Skeletal muscle tissue (tissue), 4 donors: ENCODE results near the gene ASCC3. TPM values are rescaled to one million over a fixed set of nuclear protein-coding genes. Genes with fewer than 3 reads are reported as not detected.
"Not testable (repeated sequence)": the region's sequence is repeated elsewhere in the genome, so short reads cannot be mapped to it uniquely, and the experiment has no call there.

Source experiments
- H3K27ac ChIP-seq: one replicate; pipeline ENCODE4 v1.7.0; 2013; ENCODE audit warnings: mild to moderate bottlenecking, low read depth, low read length, inconsistent platforms
- H3K27me3 ChIP-seq, 3 donors: one replicate each; pipeline ENCODE4 v1.7.0; 2013; ENCODE audit warnings: low read length in 3 of 3; ENCODE audit not compliant: control insufficient read depth in 3 of 3, insufficient read depth in 3 of 3
- H3K36me3 ChIP-seq, 3 donors: one replicate each; pipeline ENCODE4 v1.7.0; 2013; ENCODE audit warnings: low read length in 3 of 3; ENCODE audit not compliant: control insufficient read depth in 3 of 3, insufficient read depth in 3 of 3
- H3K4me1 ChIP-seq, 3 donors: one replicate each; pipeline ENCODE4 v1.7.0; 2013; ENCODE audit warnings: low read length in 3 of 3, mild to moderate bottlenecking in 3 of 3; ENCODE audit not compliant: control insufficient read depth in 3 of 3, insufficient read depth in 3 of 3
- H3K4me3 ChIP-seq, 3 donors: one replicate each; pipeline ENCODE4 v1.7.0; 2013; ENCODE audit warnings: low read length in 3 of 3
- H3K9ac ChIP-seq, 3 donors: one replicate each; pipeline ENCODE4 v1.7.0; 2013; ENCODE audit warnings: low read length in 3 of 3, mild to moderate bottlenecking in 3 of 3, moderate library complexity in 2 of 3, low read depth in 1 of 3
- H3K9me3 ChIP-seq, 3 donors: one replicate each; pipeline ENCODE4 v1.7.0; 2013; ENCODE audit warnings: low read length in 3 of 3; ENCODE audit not compliant: control insufficient read depth in 3 of 3
- total RNA-seq: library from RNA; depleted of rRNA; stranded (reverse); fragments of >200 nt; gene quantifications from one replicate; pipeline ENCODE4 v1.2.3, GENCODE V29; 2014
- donor health status: Osteomylitis.

The ASCC3 gene
- total RNA-seq, 1 donor from 2014 or later: 21.4 TPM

DNA sequence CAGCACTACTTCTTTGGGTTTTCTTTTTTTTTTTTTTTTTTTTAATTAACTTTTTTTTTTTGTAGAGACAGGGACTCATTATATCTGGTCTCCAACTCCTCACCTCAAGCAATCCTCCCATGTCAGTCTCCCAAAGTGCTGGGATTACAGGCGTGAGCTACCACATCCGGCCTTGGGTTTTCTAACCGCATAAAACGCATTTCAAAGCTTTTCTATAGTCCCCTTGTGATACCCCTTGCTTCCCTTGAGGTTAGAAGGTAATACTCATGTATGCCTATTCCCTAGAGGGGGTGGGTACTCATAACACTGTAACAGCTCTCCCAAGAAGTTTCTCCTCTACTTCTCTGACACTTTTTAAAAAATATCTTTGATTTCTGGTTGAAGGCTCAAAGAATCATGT lies 23.9 kb upstream of the ASCC3 start:
- no peak overlapping the region for H3K27ac ChIP-seq
- no peak overlapping the region for H3K4me3 ChIP-seq
- H3K9ac ChIP-seq: no peak overlapping the region
- H3K36me3 ChIP-seq: no peaks in the 10 kb centered on the region
- H3K27me3 ChIP-seq: no peaks in the 10 kb centered on the region
- H3K9me3 ChIP-seq: no peaks in the 10 kb centered on the region
- no peaks in the 10 kb centered on the region for H3K4me1 ChIP-seq

DNA sequence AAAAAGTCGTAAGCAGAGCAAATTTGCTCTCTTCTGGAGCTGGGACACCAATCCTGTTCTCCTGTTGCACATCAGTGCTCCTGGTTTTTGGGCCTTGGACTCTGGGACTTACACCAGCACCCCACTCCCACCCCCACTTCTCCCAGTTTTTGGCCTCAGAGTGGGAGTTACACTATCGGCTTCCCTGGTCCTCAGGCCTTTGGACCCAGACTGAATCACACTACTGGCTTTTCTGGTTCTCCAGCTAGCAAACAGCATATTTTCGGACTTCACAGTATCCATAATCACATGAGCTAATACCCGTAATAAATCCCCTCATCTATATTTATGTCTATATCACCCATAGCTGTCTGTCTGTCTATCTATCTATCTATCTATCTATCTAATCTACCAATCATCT lies 23.2 kb upstream of the ASCC3 start:
- Histone ChIP-seq H3K36me3 (no peaks in the 10 kb centered on the region), H3K9me3 (no peaks in the 10 kb centered on the region), H3K9ac (no peak overlapping the region), H3K27ac (no peak overlapping the region), H3K4me1 (no peaks in the 10 kb centered on the region), H3K4me3 (no peak overlapping the region), H3K27me3 (no peaks in the 10 kb centered on the region)

DNA sequence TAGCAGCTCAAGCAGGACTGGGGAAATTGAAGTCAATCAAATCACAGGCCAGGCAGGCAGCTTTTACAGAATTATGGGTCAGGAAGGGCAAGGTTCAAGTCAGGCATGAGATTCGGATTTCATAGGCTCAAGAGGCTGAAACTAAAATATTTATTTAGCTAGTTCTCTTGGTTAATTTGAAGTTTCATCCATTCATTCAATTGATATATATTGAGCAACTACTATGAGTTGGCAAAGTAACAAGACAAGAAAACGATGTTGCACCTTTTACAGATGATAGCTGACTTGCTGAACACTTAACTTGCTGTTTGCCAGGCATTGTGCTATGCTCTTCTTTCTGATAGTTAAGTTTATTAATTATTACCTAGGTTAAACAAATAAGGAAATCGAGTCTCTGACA lies 20.5 kb upstream of the ASCC3 start:
- Histone ChIP-seq H3K9ac (no peak overlapping the region), H3K9me3 (peaks cover 0 to 2% (median 0%) of the 10 kb centered on the region in 3 donors), H3K36me3 (no peaks in the 10 kb centered on the region)

DNA sequence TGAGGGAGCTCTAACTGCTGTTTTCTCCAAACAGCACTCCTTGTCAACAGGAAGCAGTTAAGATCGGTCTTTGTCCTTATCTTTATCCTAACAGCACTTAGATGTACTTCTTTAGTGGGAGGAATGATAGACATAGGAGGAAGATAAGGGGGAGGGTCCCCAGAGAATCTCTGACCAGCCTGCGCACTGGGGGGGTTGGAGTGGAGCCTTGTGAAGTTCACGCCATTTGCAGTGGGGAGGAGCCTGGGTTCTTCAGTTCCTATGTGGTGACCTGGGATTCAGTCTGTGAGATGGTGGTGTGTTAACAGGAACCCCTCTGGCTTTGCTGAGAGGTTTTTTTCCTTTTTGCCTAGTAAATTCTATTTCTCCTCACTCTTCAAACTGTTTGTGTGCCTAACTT lies 18.1 kb upstream of the ASCC3 start:
- Histone ChIP-seq H3K27ac (no peak overlapping the region), H3K9me3 (peaks cover 0 to 2% (median 0%) of the 10 kb centered on the region in 3 donors)

More for the DNA sequence above, 20.5 kb upstream of the ASCC3 start:
- H3K4me1 ChIP-seq: no peaks in the 10 kb centered on the region
- H3K4me3 ChIP-seq: no peak overlapping the region
- no peak overlapping the region for H3K27ac ChIP-seq
- no peaks in the 10 kb centered on the region for H3K27me3 ChIP-seq

DNA sequence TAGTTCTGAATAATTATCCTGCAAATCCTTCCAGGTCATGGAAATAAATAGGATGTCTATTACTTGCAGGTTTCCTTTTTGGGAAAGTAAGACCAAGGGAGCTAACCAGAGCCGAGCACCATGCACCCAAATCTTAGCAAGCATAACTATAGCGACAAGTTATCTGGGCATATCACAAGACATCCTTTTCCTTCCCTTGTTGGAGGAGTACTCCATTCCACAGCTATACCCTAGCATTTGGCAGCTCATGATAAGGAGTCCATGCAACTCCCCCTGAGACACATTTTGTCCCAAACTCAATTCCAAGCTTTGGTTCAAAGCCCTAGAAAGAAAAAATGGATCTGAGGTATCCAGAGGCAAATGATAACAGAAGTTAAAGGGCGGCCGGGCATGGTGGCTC lies 16.5 kb upstream of the ASCC3 start:
- no peaks in the 10 kb centered on the region for H3K4me1 ChIP-seq

More for the DNA sequence above, 18.1 kb upstream of the ASCC3 start:
- H3K4me1 ChIP-seq: no peaks in the 10 kb centered on the region
- no peak overlapping the region for H3K9ac ChIP-seq
- H3K36me3 ChIP-seq: no peaks in the 10 kb centered on the region
- H3K4me3 ChIP-seq: no peak overlapping the region
- no peaks in the 10 kb centered on the region for H3K27me3 ChIP-seq

DNA sequence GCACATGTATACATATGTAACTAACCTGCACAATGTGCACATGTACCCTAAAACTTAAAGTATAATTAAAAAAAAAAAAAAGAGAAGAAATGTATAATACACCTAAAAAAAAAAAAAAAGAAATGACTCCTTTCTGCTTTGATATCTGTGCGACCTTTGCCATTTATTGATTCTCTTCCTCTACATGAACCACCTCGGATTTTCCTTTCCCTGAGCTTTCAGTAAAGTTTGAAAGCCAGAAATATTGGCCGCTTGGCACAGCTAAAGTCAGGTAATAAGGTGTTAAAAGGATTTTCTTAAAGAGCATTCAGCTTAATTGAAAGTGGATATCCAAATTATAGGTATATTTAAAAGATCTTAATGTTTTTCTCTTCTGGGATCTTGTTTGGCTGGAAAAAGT lies 12.6 kb upstream of the ASCC3 start:
- Histone ChIP-seq H3K27me3 (no peaks in the 10 kb centered on the region), H3K4me3 (no peak overlapping the region), H3K9ac (no peak overlapping the region)

More for the DNA sequence above, 16.5 kb upstream of the ASCC3 start:
- no peak overlapping the region for H3K27ac ChIP-seq
- peaks cover 0 to 2% (median 0%) of the 10 kb centered on the region in 3 donors for H3K9me3 ChIP-seq
- no peak overlapping the region for H3K4me3 ChIP-seq
- no peak overlapping the region for H3K9ac ChIP-seq
- H3K36me3 ChIP-seq: no peaks in the 10 kb centered on the region
- H3K27me3 ChIP-seq: no peaks in the 10 kb centered on the region

DNA sequence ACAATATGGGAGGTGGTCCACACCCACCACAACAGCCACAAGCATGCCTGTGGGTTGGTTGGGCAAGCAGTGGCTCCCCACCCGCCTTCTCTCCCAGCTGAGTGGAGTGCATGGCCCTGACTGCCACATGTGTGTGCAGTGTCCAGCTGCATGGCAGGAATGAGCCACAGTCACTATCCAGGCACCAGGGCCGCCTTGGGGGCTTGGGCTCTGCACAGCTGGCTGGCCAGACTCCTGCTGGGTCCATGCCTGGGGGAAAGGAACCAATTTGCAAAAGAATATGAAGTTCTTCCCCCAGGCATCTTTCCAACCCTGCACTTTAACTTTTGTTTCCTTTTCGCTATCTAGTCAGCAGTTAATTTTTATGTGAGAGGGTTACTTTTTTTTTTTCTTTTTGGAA lies 11.6 kb upstream of the ASCC3 start:
- no peak overlapping the region for H3K4me3 ChIP-seq
- no peaks in the 10 kb centered on the region for H3K4me1 ChIP-seq
- H3K27ac ChIP-seq: no peak overlapping the region
- H3K36me3 ChIP-seq: no peaks in the 10 kb centered on the region
- no peaks in the 10 kb centered on the region for H3K27me3 ChIP-seq
- no peak overlapping the region for H3K9ac ChIP-seq
- H3K9me3 ChIP-seq: no peaks in the 10 kb centered on the region

More for the DNA sequence above, 12.6 kb upstream of the ASCC3 start:
- Histone ChIP-seq H3K4me1 (no peaks in the 10 kb centered on the region), H3K9me3 (peaks cover 0 to under 1% (median 0%) of the 10 kb centered on the region in 3 donors), H3K36me3 (no peaks in the 10 kb centered on the region), H3K27ac (no peak overlapping the region)

DNA sequence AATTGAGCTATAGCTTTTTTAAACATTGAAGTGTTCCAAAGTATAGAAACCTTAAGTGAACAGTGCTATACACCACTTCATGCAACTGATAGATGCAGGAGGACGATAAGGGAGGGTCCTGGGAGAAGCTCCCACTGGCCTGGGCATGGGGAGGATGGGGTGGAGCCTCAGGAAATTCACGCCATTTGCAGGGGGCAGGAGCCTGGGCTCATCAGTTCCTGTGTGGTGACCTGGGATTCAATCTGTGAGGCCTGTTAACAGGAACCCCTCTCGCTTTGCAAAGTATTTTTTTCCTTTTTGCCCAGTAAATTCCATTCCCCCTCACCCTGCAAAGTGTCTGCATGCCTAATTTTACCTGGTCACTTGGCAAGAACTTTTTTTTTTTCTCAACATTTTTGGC lies 11.0 kb upstream of the ASCC3 start:
- no peaks in the 10 kb centered on the region for H3K4me1 ChIP-seq
- H3K4me3 ChIP-seq: no peak overlapping the region
- no peaks in the 10 kb centered on the region for H3K27me3 ChIP-seq
- no peak overlapping the region for H3K9ac ChIP-seq
- no peaks in the 10 kb centered on the region for H3K36me3 ChIP-seq
- H3K27ac ChIP-seq: no peak overlapping the region
- H3K9me3 ChIP-seq: no peaks in the 10 kb centered on the region

DNA sequence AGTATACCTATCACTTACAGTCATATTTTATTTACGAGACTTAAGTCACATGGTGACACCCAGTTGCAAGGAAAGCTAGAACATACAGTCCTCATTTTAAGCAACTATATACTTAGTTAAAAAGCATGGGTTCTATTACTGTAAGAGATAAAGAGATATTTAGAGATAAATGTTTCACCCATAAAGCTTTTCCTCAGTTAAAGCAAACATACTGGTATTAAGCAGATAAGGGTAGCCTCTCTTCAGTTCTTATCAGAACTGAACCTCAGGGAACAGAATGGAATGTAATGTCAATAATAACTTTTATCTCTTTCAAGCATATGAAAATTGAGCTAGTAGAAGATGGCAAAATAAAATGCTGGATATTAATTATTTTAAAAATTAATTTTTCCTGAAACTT lies 9.9 kb upstream of the ASCC3 start:
- Histone ChIP-seq H3K4me1 (no peaks in the 10 kb centered on the region), H3K9ac (no peak overlapping the region), H3K27ac (no peak overlapping the region), H3K4me3 (no peak overlapping the region), H3K27me3 (no peaks in the 10 kb centered on the region), H3K36me3 (no peaks in the 10 kb centered on the region), H3K9me3 (no peaks in the 10 kb centered on the region)

DNA sequence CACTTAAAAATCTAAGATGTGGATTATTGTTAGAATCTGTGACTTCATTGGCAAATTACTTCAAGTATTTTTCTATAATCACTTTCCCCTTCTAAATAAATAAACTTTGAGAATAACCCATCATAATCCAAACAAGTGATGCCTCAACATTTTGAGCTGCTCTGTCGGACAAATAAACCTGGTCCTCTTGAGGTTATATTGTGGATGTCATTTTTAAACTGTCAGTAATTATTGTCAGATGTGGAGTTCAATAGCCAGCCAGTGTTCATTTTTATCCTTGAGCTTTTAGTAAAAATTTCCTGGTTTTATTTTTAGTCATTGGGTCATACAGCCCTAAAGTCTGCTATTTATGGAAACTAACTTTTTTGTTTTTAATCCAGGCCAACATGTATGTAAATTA lies 9.5 kb upstream of the ASCC3 start:
- not testable (repeated sequence) for H3K36me3 ChIP-seq, H3K27me3 ChIP-seq, H3K27ac ChIP-seq, H3K9ac ChIP-seq, H3K9me3 ChIP-seq, H3K4me1 ChIP-seq, H3K4me3 ChIP-seq

DNA sequence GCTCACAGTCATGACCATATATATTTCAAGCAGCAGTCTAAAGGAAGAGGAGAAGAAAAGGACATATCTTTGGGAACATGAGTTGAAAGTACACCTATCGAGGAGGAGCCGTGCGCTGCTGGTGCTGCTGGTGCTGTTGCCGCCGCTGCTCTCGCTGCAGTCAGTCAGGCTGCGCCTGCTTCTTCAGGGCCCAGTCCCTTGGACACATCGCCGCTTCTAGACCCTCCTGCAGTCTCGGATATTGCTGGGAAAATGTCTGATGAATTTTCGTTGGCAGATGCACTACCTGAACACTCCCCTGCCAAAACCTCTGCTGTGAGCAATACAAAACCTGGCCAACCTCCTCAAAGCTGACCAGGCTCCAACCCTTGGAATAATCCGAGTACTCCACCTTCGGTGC lies 8.2 kb upstream of the ASCC3 start:
- H3K4me3 ChIP-seq: no peak overlapping the region
- no peaks in the 10 kb centered on the region for H3K9me3 ChIP-seq
- H3K4me1 ChIP-seq: no peaks in the 10 kb centered on the region
- no peaks in the 10 kb centered on the region for H3K36me3 ChIP-seq
- no peak overlapping the region for H3K9ac ChIP-seq
- H3K27ac ChIP-seq: no peak overlapping the region
- no peaks in the 10 kb centered on the region for H3K27me3 ChIP-seq
